Heart right ventricle (tissue), 16 donors: ENCODE measurements around the gene SLC24A5. TPM values are rescaled to one million over a fixed set of nuclear protein-coding genes. Genes with fewer than 3 reads are reported as not detected.

Experiments
- ATAC-seq, 8 donors: fragments of 200-7000 bp; cut with Tn5 transposase; one replicate each; pipeline ENCODE4 v1.9.1; 2020; ENCODE audit warnings: mild to moderate bottlenecking in 8 of 8, moderate library complexity in 8 of 8, moderate number of reproducible peaks in 1 of 8
- DNase-seq, 2 donors: peaks; one replicate each; pipeline ENCODE4 v3.0.0-alpha.2; 2020
- H3K27ac ChIP-seq, 10 donors: fragments of 200-600 bp; sonication (generic) in 2 of 10; one replicate each; pipeline versions ENCODE4 v1.5.0 to v1.8.0; 2020 to 2022; ENCODE audit warnings: mild to moderate bottlenecking in 3 of 10
- H3K27me3 ChIP-seq, 7 donors: fragments of 200-600 bp; one replicate each; pipeline ENCODE4 v1.8.0; 2021 to 2022; ENCODE audit warnings: mild to moderate bottlenecking in 2 of 7
- H3K36me3 ChIP-seq, 9 donors: fragments of 200-600 bp; sonication (generic) in 1 of 9; one replicate each; pipeline versions ENCODE4 v1.5.0 to v1.8.0; 2020 to 2022; ENCODE audit warnings: mild to moderate bottlenecking in 2 of 9
- H3K4me1 ChIP-seq, 9 donors: fragments of 200-600 bp; sonication (generic) in 1 of 9; one replicate each; pipeline versions ENCODE4 v1.5.0 to v1.8.0; 2020 to 2022; ENCODE audit warnings: mild to moderate bottlenecking in 4 of 9
- H3K4me3 ChIP-seq, 10 donors: fragments of 200-600 bp; sonication (generic) in 2 of 10; one replicate each; pipeline versions ENCODE4 v1.5.0 to v1.8.0; 2020 to 2022; ENCODE audit warnings: mild to moderate bottlenecking in 7 of 10, moderate library complexity in 2 of 10
- H3K9me3 ChIP-seq, 11 donors: fragments of 200-600 bp in 10 of 11; sonication (generic) in 2 of 11; one replicate each; pipeline versions ENCODE4 v1.5.0 to v1.8.0; 2013 to 2022; ENCODE audit warnings: mild to moderate bottlenecking in 2 of 11, control low read depth in 1 of 11, moderate library complexity in 1 of 11
- CTCF ChIP-seq, 9 donors: fragments of 200-600 bp; sonication (generic) in 2 of 9; IDR thresholded peaks; one replicate each; pipeline versions ENCODE4 v1.5.0 to v1.8.0; 2021 to 2022; ENCODE audit warnings: antibody characterized with exemption in 9 of 9, mild to moderate bottlenecking in 5 of 9, moderate library complexity in 1 of 9
- WGBS, 2 donors: extraction: QIAGEN DNeasy Blood & Tissue Kit; methylation state at CpG; one replicate each; pipeline ENCODE4 v1.1.7; 2013; ENCODE audit warnings: inconsistent platforms in 1 of 2; 5-methylcytosine and 5-hydroxymethylcytosine counted together
- intact Hi-C, 10 donors: fragments of 100-400 bp; cut with DNase I; formaldehyde crosslinking; loops; one replicate each; pipeline versions ENCODE4 v1.11.1 to v1.14.2; 2022
- polyA plus RNA-seq, 2 donors: library from polyadenylated mRNA; stranded (reverse); fragments of 200-250 nt; gene quantifications; one replicate each; pipeline ENCODE4 v1.2.3, GENCODE V29; 2013
- total RNA-seq, 10 donors: library from RNA; stranded (reverse); fragmentation: NEBNext Ultra II Directional in 3 of 10; extraction: Animal tissue kit (Norgen Biotek cat#: 25700) in 3 of 10; gene quantifications; one replicate each; pipeline versions ENCODE4 v1.2.1 to v1.2.4, GENCODE V29; 2021 to 2023
- donor health status: Arrhythmogenic right ventricular cardiomyopathy.
- donor health status: ischemic (EF 13 %, LVEDD 7.1; RV severe dilation, severe dysfunction).
- donor health status: healthy with polysubstance abuse.
- donor health status: DM: no; HTN: yes; CAD: no.
- donor health status: DM: no; HTN: no; CAD: no.
- donor health status: ischemic (EF 25% LVEDD 6.9; RV normal size, moderate dysfunction).
- donor health status: ischemic (EF 25% LVEDD 5.7; RV mildly dilated, moderate dysfunction).
- donor health status: healthy.
- donor health status: DM: yes; HTN: yes; CAD: no.
- donor health status: Ischemic cardiomyopathy.
- donor health status: ischemic (EF 35%, LVEDD 5.7; RV mildly dilated, moderate dysfunction).
- donor health status: nonischemic (EF 11% LVEDD 7.7; RV severe dilation, severe dysfunction).
- donor health status: DM: yes; HTN: yes; CAD: no.
- donor health status: PGD.
- donor health status: ischemic (EF 29% LVEDD 5.4; RV normal size, mild dysfunction).
- donor health status: nonischemic (EF 23%, LVEDD 6.1; RV moderate dilation, normal function).

SLC24A5 gene
- total and polyA plus RNA-seq, 12 donors, result not detected

GRCh38 chr15:48086576-48086975, 34.2 kb upstream of the SLC24A5 start:
- Histone ChIP-seq H3K36me3 (no peaks in the 10 kb centered on the region), H3K9me3 (no peaks in the 10 kb centered on the region), H3K4me3 (no peak overlapping the region), H3K27ac (no peak overlapping the region), H3K27me3 (peaks cover 0 to 15% (median 5%) of the 10 kb centered on the region in 7 donors), H3K4me1 (no peaks in the 10 kb centered on the region)
- ATAC-seq (no peak), DNase-seq (no peak)
- intact Hi-C loops, result loop anchor here in 1 of 10 donors (10.0 kb wide), 1 partner anchor 892 kb away; no protein-coding TSS in a partner anchor
- 46 to 68% methylated on average over 5 of the region's 5 CpGs for WGBS, 2 donors
- no peak for TF ChIP-seq CTCF (IDR thresholded peaks at IDR 0.05)

GRCh38 chr15:48087844-48088243, 32.9 kb upstream of the SLC24A5 start:
- ATAC-seq (no peak), DNase-seq (no peak)
- H3K4me3 ChIP-seq, result no peak overlapping the region
- WGBS, 2 donors, result 79 to 84% methylated on average over 3 of the region's 3 CpGs
- no peak for TF ChIP-seq CTCF (IDR thresholded peaks at IDR 0.05)
- H3K4me1 ChIP-seq, result no peaks in the 10 kb centered on the region
- no peaks in the 10 kb centered on the region for H3K36me3 ChIP-seq
- no peaks in the 10 kb centered on the region for H3K9me3 ChIP-seq
- peaks cover 0 to 16% (median 6%) of the 10 kb centered on the region in 7 donors for H3K27me3 ChIP-seq
- intact Hi-C loops, result loop anchor here in 1 of 10 donors (10.0 kb wide), 1 partner anchor 893 kb away; no protein-coding TSS in a partner anchor
- H3K27ac ChIP-seq, result no peak overlapping the region

GRCh38 chr15:48089702-48090101, 31.1 kb upstream of the SLC24A5 start:
- ATAC-seq, result no peak
- no peak overlapping the region for H3K4me3 ChIP-seq
- intact Hi-C loops, result loop anchor here in 1 of 10 donors (10.0 kb wide), 1 partner anchor 895 kb away; no protein-coding TSS in a partner anchor

GRCh38 chr15:48090115-48090514, 30.7 kb upstream of the SLC24A5 start:
- ATAC-seq (no peak), DNase-seq (no peak)
- Histone ChIP-seq H3K36me3 (no peaks in the 10 kb centered on the region), H3K4me3 (no peak overlapping the region), H3K9me3 (no peaks in the 10 kb centered on the region), H3K27ac (no peak overlapping the region), H3K27me3 (peaks cover 0 to 27% (median 13%) of the 10 kb centered on the region in 7 donors), H3K4me1 (no peaks in the 10 kb centered on the region)
- TF ChIP-seq CTCF (IDR thresholded peaks at IDR 0.05), result no peak
- intact Hi-C loops, result no loop called here
- WGBS, 2 donors, result 80 to 82% methylated on average over 2 of the region's 2 CpGs

More at GRCh38 chr15:48089702-48090101, 31.1 kb upstream of the SLC24A5 start:
- Histone ChIP-seq H3K27me3 (peaks cover 0 to 27% (median 13%) of the 10 kb centered on the region in 7 donors), H3K36me3 (no peaks in the 10 kb centered on the region), H3K9me3 (no peaks in the 10 kb centered on the region), H3K4me1 (no peaks in the 10 kb centered on the region), H3K27ac (no peak overlapping the region)
- TF ChIP-seq CTCF (IDR thresholded peaks at IDR 0.05), result no peak
- no peak for DNase-seq
- 52 to 61% methylated on average over 6 of the region's 6 CpGs for WGBS, 2 donors
